Measurements from ENCODE around the gene RTP4. TPM values are rescaled to one million over a fixed set of nuclear protein-coding genes. Genes with fewer than 3 reads are reported as not detected.
A peak's percentile ranks its signal among the peaks of the same experiment; 100 is the strongest.

The RTP4 gene, protein sequence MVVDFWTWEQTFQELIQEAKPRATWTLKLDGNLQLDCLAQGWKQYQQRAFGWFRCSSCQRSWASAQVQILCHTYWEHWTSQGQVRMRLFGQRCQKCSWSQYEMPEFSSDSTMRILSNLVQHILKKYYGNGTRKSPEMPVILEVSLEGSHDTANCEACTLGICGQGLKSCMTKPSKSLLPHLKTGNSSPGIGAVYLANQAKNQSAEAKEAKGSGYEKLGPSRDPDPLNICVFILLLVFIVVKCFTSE
- total RNA-seq (2021) (not detected in 3 replicates), Bru-seq, nascent RNA (not detected)
- long read RNA-seq, experiment 1 = 0 reads
- long read RNA-seq, experiment 2 = 0 reads
- long read RNA-seq, experiment 3 = 0 reads

DNA sequence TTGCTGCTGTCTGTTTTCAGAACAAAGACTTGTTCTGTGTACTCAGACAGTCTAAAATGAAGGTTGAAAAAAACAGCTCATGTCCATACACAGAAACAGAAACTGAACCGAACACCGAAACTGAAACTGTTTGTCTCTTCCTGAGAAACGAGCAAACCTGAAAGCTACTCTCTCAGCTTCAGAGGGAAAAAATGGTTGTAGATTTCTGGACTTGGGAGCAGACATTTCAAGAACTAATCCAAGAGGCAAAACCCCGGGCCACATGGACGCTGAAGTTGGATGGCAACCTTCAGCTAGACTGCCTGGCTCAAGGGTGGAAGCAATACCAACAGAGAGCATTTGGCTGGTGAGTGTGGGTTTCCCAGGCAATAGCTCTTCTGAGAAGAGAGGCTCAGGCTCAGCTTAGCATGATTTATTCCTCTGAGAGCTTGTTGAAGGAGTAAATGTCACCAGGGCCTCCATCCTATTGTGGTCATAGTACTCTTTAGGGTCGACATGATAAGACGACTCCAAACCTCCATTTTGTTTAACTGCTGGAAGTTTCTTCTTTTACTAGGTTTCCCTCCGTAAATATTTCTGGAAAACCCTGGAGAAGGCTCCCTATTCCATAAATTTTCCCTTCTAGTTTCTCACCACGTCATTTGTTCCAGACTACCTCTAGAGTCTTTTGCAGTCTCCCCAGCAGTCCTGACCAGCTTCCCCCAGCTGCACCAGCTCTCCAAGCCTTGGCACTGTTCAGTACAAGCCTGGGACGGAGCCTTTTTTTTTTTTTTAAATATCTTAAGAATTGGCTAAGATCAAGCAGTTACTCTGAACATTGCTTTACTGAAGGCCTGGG, at the start of gene RTP4:
TSS of gene RTP4 (plus strand) at position 135 of the 838 bp plus-strand sequence. CDS start at position 192, 57 bp downstream.
- H3K4me3 Mint-ChIP-seq = no peak within 1 kb of the TSS

DNA sequence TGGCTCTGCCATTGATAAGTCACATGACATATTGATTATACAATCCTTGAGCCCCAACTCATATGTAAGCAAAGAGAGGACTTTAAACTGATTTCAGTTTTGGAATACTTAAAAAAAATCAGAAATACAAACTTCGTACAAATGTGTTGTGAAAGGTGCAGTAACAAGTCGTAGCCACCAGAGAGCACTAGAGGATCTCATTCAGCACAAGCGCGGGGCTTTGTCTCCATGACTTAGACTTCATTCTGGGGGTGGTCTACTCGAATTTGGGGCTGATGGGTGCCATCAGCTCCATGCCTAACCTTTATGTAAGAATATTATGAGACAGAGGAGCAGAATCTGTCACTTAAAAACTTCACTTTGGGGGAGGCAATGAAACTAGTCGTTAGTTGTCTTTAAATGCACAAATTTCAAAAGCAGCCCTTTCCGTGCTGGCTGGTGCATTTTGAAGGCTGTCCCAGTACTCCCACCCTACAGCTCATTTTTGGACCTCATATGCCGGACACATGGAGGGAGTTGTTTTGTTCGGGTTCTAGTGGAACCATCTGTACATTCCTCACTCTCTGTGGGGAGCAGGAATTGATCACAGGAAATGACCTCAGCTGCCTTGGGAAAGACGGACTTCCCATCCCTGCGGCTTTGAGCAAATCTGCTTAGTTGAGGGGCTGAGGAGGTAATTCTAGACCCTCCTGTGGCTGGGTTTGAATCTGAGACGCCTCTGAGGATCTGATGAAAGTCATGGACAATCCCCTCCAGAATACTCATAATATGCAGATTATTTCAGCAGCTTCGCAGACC, 49.2 kb upstream of the RTP4 start:
- peaks cover 27% of the 10 kb centered on the region for H3K4me1 Mint-ChIP-seq
- H3K36me3 Mint-ChIP-seq = 0 out of 2 replicates have a peak, but pooled peaks cover 2% of the 10 kb centered on the region
- no peak overlapping the region for H3K27ac Mint-ChIP-seq
- no peaks in the 10 kb centered on the region for H3K27me3 Mint-ChIP-seq (ENCODE audit: low read depth)
- ChIA-PET POLR2A (interaction anchor here (1.2 to 3.8 kb wide), 2 partner anchors 98 to 360 kb away, joined by 3 to 18 read pairs; no protein-coding TSS in a partner anchor), CTCF (interaction anchor here (0.5 to 9.5 kb wide), 71 partner anchors 8 to 421 kb away, joined by 3 to 433 read pairs (median 6); partner anchors contain the start of genes MASP1, RPL39L, RTP2 and SST)
- TF ChIP-seq HMGA2 (CRISPR knock-in tag; IDR thresholded peaks at IDR 0.05) (no peak), ZNF425 (CRISPR knock-in tag; conservative IDR thresholded peaks at IDR 0.05) (no peak), CTCF (IDR thresholded peaks at IDR 0.05) (peak; percentile 94)
- ATAC-seq = peak; percentile 29
- peaks cover 6% of the 10 kb centered on the region; the same call in 1 of the 2 replicates for H3K9me3 Mint-ChIP-seq
- no peak overlapping the region for H3K4me3 Mint-ChIP-seq
- DNase-seq (ENCODE audit: low spot score) = peak; percentile 50

More for the DNA sequence above, at the start of gene RTP4:
- peaks cover 8% of the 10 kb centered on the region for H3K9me3 Mint-ChIP-seq
- H3K36me3 Mint-ChIP-seq = peaks cover 11% of the 10 kb centered on the region
- no peak within 1 kb of the TSS for H3K27ac Mint-ChIP-seq
- ChIA-PET POLR2A (no interaction called here), CTCF (no interaction called here)
- H3K27me3 Mint-ChIP-seq (ENCODE audit: low read depth) = peaks cover 13% of the 10 kb centered on the region
- peaks cover 26% of the 10 kb centered on the region for H3K4me1 Mint-ChIP-seq
- no peak for TF ChIP-seq NFATC4 (CRISPR knock-in tag; IDR thresholded peaks at IDR 0.05)
- DNase-seq (ENCODE audit: low spot score) (no peak), ATAC-seq (no peak)

GRCh38 chr3:187319699-187320302, 48.4 kb upstream of the RTP4 start:
- DNase-seq (ENCODE audit: low spot score) = peak; percentile 90
- H3K27ac Mint-ChIP-seq = no peak overlapping the region
- ChIA-PET POLR2A (interaction anchor here (0.9 to 3.8 kb wide), 3 partner anchors 10 to 360 kb away, joined by 3 to 18 read pairs (median 3); no protein-coding TSS in a partner anchor), CTCF (interaction anchor here (0.5 to 9.5 kb wide), 84 partner anchors 8 to 512 kb away, joined by 3 to 433 read pairs (median 6); partner anchors contain the start of genes MASP1, RPL39L, RTP2 and SST)
- 0 out of 2 replicates have a peak, but pooled peaks cover 2% of the 10 kb centered on the region for H3K36me3 Mint-ChIP-seq
- peaks cover 27% of the 10 kb centered on the region for H3K4me1 Mint-ChIP-seq
- ATAC-seq = peak; percentile 96
- no peak overlapping the region for H3K4me3 Mint-ChIP-seq
- H3K9me3 Mint-ChIP-seq = peaks cover 6% of the 10 kb centered on the region; the same call in 1 of the 2 replicates
- H3K27me3 Mint-ChIP-seq (ENCODE audit: low read depth) = no peaks in the 10 kb centered on the region
- TF ChIP-seq CREB1 (CRISPR knock-in tag; IDR thresholded peaks at IDR 0.05) (no peak), MLX (CRISPR knock-in tag; IDR thresholded peaks at IDR 0.05) (no peak), ETV6 (CRISPR knock-in tag; IDR thresholded peaks at IDR 0.05) (0 out of 2 replicates have a peak, but pooled peaks have one; percentile 18), MXD4 (CRISPR knock-in tag; IDR thresholded peaks at IDR 0.05; ENCODE audit: borderline replicate concordance) (no peak), AR (CRISPR knock-in tag; IDR thresholded peaks at IDR 0.05) (no peak), ZNF423 (CRISPR knock-in tag; IDR thresholded peaks at IDR 0.05) (0 out of 2 replicates have a peak, but pooled peaks have one; percentile 25), ATF1 (CRISPR knock-in tag; IDR thresholded peaks at IDR 0.05) (no peak), CTCF (IDR thresholded peaks at IDR 0.05) (peak; percentile 99)
- TF ChIP-seq, protein P1, sequence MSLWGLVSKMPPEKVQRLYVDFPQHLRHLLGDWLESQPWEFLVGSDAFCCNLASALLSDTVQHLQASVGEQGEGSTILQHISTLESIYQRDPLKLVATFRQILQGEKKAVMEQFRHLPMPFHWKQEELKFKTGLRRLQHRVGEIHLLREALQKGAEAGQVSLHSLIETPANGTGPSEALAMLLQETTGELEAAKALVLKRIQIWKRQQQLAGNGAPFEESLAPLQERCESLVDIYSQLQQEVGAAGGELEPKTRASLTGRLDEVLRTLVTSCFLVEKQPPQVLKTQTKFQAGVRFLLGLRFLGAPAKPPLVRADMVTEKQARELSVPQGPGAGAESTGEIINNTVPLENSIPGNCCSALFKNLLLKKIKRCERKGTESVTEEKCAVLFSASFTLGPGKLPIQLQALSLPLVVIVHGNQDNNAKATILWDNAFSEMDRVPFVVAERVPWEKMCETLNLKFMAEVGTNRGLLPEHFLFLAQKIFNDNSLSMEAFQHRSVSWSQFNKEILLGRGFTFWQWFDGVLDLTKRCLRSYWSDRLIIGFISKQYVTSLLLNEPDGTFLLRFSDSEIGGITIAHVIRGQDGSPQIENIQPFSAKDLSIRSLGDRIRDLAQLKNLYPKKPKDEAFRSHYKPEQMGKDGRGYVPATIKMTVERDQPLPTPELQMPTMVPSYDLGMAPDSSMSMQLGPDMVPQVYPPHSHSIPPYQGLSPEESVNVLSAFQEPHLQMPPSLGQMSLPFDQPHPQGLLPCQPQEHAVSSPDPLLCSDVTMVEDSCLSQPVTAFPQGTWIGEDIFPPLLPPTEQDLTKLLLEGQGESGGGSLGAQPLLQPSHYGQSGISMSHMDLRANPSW (CRISPR knock-in tag; conservative IDR thresholded peaks at IDR 0.05; ENCODE audit: low read depth) = no peak

All from WTC11 (cell line).